Thoracic aorta (tissue), 2 donors: Measurements from ENCODE around the gene NCKAP5. TPM values are rescaled to one million over a fixed set of nuclear protein-coding genes. Genes with fewer than 3 reads are reported as not detected.

Source experiments
- ATAC-seq: fragments of 150-250 bp; one replicate; pipeline ENCODE4 v1.8.0; 2017; ENCODE audit warnings: low read depth; ENCODE audit not compliant: insufficient number of reproducible peaks, low FRiP score
- DNase-seq: peaks from one replicate; pipeline ENCODE4 v3.0.0-alpha.2; 2020; ENCODE audit warnings: low spot score
- H3K27ac ChIP-seq, 2 donors: fragments of 200-600 bp; sonication (generic); 1 replicate in 1 of 2; 2 replicates in 1 of 2; pipeline ENCODE4 v1.5.1; 2016; ENCODE audit warnings: mild to moderate bottlenecking in 2 of 2, moderate library complexity in 2 of 2
- H3K27me3 ChIP-seq: fragments of 200-600 bp; sonication (generic); replicated peaks from 2 replicates; pipeline ENCODE4 v1.6.0; 2016; ENCODE audit warnings: mild to moderate bottlenecking; ENCODE audit not compliant: insufficient read depth
- H3K36me3 ChIP-seq: fragments of 200-600 bp; sonication (generic); one replicate; pipeline ENCODE4 v1.5.1; 2016
- H3K4me1 ChIP-seq, 2 donors: fragments of 200-600 bp; sonication (generic); 1 replicate in 1 of 2; 2 replicates in 1 of 2; pipeline versions ENCODE4 v1.5.1 to v1.6.0; 2016; ENCODE audit warnings: low read depth in 2 of 2, mild to moderate bottlenecking in 1 of 2; ENCODE audit not compliant: control insufficient read depth in 1 of 2
- H3K4me3 ChIP-seq: fragments of 200-600 bp; sonication (generic); 2 replicates; pipeline ENCODE4 v1.5.1; 2016; ENCODE audit warnings: mild to moderate bottlenecking
- H3K9me3 ChIP-seq: fragments of 200-600 bp; sonication (generic); 2 replicates; pipeline ENCODE4 v1.5.1; 2016
- total RNA-seq, 2 donors: library from RNA; depleted of rRNA; stranded (reverse); fragments of >200 nt; gene quantifications; one replicate each; pipeline versions ENCODE4 v1.1.0 to v1.2.3, GENCODE V29; 2016
- TF ChIP-seq, protein P1 (sequence below): fragments of 200-600 bp; sonication (generic); IDR thresholded peaks from one replicate; pipeline ENCODE4 v1.5.1; 2019; ENCODE audit warnings: antibody characterized with exemption

The NCKAP5 gene
- total RNA-seq, 2 donors from 2014 or later = 1.2 to 1.9 TPM

DNA sequence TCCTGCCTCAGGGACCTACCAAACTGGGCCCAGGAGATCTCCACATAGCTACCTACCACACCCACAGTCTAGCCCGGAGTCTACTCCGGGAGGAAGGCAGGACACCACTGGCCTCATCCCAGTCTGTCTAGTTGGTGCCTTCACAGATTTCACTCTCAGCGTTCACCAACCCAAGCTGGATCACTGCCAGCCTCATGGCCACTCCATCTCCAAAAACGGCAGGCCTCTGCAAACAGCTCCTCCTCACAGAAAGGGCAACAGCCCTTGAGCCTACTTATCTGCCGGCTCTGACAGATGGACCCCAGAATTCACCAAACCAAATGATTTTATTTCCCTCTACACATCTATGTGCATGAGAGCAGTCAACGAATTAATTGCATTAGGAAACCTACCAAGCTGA, 61.3 kb downstream of the NCKAP5 start:
- DNase-seq = no peak
- H3K27ac ChIP-seq = no peak overlapping the region
- peaks cover 6 to 11% of the 10 kb centered on the region in 2 donors for H3K4me1 ChIP-seq
- TF ChIP-seq, protein P1, sequence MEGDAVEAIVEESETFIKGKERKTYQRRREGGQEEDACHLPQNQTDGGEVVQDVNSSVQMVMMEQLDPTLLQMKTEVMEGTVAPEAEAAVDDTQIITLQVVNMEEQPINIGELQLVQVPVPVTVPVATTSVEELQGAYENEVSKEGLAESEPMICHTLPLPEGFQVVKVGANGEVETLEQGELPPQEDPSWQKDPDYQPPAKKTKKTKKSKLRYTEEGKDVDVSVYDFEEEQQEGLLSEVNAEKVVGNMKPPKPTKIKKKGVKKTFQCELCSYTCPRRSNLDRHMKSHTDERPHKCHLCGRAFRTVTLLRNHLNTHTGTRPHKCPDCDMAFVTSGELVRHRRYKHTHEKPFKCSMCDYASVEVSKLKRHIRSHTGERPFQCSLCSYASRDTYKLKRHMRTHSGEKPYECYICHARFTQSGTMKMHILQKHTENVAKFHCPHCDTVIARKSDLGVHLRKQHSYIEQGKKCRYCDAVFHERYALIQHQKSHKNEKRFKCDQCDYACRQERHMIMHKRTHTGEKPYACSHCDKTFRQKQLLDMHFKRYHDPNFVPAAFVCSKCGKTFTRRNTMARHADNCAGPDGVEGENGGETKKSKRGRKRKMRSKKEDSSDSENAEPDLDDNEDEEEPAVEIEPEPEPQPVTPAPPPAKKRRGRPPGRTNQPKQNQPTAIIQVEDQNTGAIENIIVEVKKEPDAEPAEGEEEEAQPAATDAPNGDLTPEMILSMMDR = no peak
- no peaks in the 10 kb centered on the region for H3K9me3 ChIP-seq
- ATAC-seq = no peak
- no peak overlapping the region for H3K4me3 ChIP-seq
- H3K27me3 ChIP-seq = no peaks in the 10 kb centered on the region
- no peaks in the 10 kb centered on the region for H3K36me3 ChIP-seq

DNA sequence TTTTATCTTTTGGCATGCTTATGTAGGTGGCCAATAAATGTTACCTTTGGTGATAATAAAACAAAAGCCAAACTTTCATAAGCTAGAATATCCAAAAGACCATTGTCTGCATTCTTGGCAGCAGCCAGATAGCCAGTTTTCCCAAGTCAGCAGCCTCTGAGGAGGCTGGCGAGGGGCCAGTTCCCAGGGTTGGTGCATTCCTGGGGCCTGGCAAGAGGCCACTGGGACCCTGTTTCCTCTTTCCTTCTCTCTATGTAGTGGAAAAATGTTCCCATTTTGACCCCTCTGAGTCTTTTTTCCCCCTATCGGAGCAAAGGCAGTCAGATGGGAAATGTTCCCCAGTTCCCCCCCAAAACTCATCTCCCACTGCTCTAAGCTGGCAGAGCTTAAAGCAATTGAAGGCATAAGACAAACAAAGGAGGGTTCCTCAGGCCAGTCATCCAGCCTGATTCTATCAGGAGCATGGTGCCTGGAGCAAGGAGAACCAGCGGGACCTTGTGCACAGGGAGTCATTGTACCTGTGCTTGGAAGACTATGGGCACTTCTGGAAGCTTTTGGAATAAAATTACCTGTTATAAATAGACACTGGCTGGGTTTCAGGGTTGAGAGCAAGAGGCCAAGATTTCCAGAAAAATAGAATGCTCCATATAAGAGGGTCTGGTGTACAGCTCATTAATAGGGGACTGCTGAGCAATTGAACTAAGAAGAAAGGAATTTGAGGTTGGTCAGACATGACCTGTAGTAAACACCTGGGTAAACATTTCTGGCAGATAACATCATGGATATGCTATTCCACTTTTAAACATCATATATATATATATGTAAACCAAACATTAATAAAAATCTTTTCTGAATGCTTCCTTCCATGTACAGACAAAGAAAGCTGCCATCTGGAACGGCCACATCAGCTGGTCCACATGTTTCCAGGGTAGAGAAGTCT, 63.4 kb downstream of the NCKAP5 start:
- Histone ChIP-seq H3K4me3 (no peak overlapping the region), H3K27me3 (no peaks in the 10 kb centered on the region), H3K4me1 (peaks cover 6 to 11% of the 10 kb centered on the region in 2 donors), H3K36me3 (no peaks in the 10 kb centered on the region), H3K27ac (no peak overlapping the region), H3K9me3 (no peaks in the 10 kb centered on the region)
- DNase-seq = no peak
- TF ChIP-seq, protein P1 = no peak
- ATAC-seq = no peak

DNA sequence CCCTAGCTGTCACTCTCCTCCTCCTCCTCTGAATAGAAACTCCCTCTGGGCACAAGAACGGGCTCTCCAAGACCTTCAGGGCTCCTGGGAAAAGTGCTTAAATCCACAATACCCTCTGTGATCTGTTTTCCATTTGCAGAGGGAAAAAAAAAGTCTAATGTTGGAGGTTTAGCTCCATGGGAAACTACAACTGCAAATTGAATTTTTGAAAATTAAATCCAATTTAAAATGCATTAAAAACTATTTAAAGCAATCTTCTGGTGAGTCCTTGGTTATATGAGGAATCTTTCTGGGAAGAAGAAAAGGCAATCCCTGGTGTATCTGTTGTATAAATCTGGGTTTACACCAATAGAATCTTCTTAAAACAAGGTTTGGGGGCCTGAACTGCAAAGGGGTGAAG, 64.3 kb downstream of the NCKAP5 start:
- TF ChIP-seq, protein P1 = no peak
- peaks cover 6 to 11% of the 10 kb centered on the region in 2 donors for H3K4me1 ChIP-seq
- H3K27me3 ChIP-seq = no peaks in the 10 kb centered on the region
- H3K27ac ChIP-seq = no peak overlapping the region
- DNase-seq (no peak), ATAC-seq (no peak)
- H3K9me3 ChIP-seq = no peaks in the 10 kb centered on the region
- no peak overlapping the region for H3K4me3 ChIP-seq
- no peaks in the 10 kb centered on the region for H3K36me3 ChIP-seq

- Histone ChIP-seq H3K27ac (no peak overlapping the region), H3K4me3 (no peak overlapping the region), H3K4me1 (peaks cover 6 to 11% of the 10 kb centered on the region in 2 donors), H3K9me3 (no peaks in the 10 kb centered on the region), H3K36me3 (no peaks in the 10 kb centered on the region), H3K27me3 (no peaks in the 10 kb centered on the region)
- ATAC-seq (no peak), DNase-seq (no peak)
- TF ChIP-seq, protein P1 = no peak
Measured at GRCh38 chr2:133503323-133503722, 64.9 kb downstream of the NCKAP5 start.

DNA sequence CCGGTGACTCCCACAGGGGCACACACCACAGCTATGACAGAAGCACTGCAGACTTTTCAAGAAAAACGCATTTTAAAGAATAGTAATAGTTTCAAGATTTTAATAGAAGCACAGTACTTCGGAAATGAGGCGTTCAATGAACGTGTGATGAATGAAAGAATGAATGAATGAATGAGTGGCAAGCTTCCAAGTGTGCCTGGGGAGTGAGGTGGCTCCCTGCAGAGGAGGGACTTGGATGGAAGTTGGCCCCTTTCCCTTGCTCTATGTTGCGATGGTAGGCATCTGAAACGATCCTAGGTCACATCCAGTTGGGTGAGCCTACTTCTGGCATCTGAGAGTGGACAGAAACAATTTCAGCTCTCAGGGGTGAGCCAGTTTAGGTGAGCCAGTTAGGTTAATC, 65.6 kb downstream of the NCKAP5 start:
- Histone ChIP-seq H3K27ac (no peak overlapping the region), H3K4me3 (no peak overlapping the region), H3K36me3 (no peaks in the 10 kb centered on the region), H3K9me3 (no peaks in the 10 kb centered on the region), H3K4me1 (peaks cover 6 to 11% of the 10 kb centered on the region in 2 donors), H3K27me3 (no peaks in the 10 kb centered on the region)
- DNase-seq (no peak), ATAC-seq (no peak)
- TF ChIP-seq, protein P1 = no peak
